ENCODE data around the gene SLC35D1.

DNA sequence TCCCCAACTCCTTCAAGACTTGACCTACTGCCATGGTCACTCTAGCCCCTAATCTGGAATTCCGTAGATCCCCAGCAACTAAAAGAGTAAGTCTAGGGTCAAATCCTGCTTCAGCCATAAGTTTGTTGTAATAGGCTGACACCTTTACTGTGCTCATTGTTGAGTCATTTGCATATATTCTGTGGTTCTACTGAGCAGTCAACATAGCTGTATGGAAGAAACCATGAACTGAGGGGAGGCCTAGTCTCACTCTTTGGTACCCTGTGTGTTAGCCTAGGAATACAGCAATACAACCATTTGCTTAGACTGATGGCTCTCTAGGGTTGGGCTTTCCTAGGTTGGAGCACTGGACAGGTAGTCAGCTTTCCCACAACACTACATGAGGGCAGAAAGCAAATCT lies 23.6 kb upstream of the SLC35D1 start:
- no peak for TF ChIP-seq EZH2 (IDR thresholded peaks at IDR 0.05)
- TF ChIP-seq, protein P1, sequence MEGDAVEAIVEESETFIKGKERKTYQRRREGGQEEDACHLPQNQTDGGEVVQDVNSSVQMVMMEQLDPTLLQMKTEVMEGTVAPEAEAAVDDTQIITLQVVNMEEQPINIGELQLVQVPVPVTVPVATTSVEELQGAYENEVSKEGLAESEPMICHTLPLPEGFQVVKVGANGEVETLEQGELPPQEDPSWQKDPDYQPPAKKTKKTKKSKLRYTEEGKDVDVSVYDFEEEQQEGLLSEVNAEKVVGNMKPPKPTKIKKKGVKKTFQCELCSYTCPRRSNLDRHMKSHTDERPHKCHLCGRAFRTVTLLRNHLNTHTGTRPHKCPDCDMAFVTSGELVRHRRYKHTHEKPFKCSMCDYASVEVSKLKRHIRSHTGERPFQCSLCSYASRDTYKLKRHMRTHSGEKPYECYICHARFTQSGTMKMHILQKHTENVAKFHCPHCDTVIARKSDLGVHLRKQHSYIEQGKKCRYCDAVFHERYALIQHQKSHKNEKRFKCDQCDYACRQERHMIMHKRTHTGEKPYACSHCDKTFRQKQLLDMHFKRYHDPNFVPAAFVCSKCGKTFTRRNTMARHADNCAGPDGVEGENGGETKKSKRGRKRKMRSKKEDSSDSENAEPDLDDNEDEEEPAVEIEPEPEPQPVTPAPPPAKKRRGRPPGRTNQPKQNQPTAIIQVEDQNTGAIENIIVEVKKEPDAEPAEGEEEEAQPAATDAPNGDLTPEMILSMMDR (IDR thresholded peaks at IDR 0.05): no peak

All from neural progenitor cell (in vitro differentiated cells).